Endometrial microvascular endothelial cells (primary cell): ENCODE measurements around the gene ASTL. TPM values are rescaled to one million over a fixed set of nuclear protein-coding genes. Genes with fewer than 3 reads are reported as not detected.

ENCODE experiments used
- in situ Hi-C: cut with HindIII; loops from 2 replicates; pipeline ENCODE4 v1.10.0; 2017; ENCODE audit warnings: low sequenced_read_pairs, low pct_unique_long_range_greater_than_20kb; ENCODE audit errors: inconsistent ontology term
- total RNA-seq: library from RNA; depleted of rRNA; stranded (reverse); fragments of >200 nt; gene quantifications from one replicate; pipeline ENCODE4 v1.2.3, GENCODE V29; 2015; ENCODE audit errors: inconsistent ontology term

The ASTL gene
- not detected for total RNA-seq

DNA sequence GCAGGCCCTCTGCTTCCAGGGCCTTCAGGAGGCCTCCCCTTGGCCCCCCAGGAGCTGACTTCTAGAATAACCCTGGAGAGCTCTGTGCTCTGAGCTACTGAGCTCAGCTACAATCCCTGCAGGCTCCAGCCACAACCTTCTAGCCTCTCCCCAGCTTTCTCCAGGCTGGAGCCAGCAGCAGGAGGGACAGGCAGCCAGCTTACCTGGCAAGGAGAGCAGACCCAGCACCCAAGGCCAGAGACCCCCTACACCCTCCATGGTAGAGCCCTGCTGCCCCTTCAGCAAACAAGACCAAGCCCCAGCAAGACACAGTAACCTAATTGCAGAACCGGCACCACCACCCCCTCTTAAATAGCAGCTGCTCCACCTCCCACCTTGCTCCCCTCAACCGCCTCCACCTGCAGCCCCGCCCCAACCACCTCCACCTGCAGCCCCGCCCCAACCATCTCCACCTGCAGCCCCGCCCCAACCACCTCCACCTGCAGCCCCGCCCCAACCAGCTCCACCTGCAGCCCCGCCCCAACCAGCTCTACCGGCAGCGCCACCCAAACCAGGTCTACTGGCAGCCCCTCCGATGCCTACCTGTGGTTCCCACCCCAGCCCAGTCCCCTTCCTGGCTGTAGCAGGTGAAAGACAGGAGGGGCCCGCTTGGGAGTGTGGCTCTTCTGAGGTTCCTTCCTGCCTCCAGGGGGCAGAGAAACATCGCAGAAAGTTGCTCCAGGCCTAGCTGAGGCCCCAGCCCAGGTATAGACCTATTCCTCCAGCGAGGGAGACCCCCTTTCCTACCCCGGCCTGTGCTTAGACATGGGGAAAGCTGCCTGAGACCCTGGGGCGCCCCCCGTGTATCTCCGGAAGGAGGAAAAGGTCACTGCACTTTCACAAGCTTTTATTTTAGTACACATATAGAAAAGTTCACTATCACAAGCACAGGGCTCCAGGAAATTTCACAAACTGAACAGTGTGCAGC lies at the start of gene ASTL:
Gene ASTL, minus strand, starts transcription at position 324 of the 967 bp plus-strand sequence. Its CDS starts 66 bp downstream, at position 258.
- in situ Hi-C loops = no loop called here

DNA sequence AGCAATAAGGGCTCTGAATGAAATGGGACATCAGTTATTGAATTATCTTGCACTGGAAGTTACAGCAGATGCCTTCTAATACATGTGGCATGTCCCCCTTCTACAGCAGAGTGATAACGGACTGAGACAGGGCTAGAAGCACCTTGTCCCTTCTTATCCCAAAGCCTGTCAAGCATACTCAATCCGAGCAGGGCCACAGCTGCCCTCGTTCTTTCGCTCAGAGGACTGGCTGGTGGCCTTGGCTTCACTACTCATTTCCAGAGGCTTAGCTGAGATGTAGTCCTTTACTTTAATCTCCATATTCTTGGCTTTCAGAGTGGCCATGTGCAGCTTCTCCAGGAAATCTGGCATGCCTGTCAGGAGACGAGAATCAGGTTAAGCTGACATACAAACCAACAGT lies 48.3 kb upstream of the ASTL start:
- in situ Hi-C loops = no loop called here

DNA sequence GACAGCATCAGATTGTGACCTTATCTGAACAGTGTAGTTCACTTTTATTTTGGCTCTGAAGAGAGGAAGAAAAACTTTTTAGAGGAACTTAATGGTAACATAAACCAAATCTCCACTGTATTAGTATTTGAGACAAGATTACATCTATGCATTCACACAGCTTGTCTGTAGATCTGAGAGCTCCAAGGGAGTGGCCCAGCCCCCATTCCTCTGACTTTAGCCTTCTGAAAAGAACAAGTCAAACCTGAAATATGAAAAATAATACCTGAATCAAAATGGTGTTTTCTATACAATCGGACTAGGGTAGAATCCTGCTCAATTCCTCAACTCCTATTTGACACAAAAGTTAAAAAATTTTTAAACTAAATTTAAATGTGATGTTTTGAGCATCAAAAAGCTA lies 47.2 kb upstream of the ASTL start:
- in situ Hi-C loops = no loop called here

DNA sequence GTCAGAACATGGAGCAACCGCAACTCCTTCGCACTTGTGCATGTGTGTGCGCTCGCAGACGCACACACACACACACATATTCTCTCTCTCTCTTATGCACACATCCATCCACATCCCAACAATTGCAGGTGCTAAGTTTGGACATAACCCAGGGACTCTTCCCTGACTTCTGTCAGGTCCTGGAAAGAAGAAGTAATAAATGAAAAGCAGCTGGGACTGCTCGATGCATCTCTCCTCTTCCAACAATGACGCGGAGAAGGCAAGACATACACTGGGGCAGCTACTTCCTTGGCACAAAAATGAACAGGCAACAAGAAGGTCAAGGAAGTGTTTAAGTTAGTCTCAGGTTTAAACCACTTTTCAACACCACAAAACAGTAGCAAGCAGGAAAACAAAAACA lies 46.7 kb upstream of the ASTL start:
- in situ Hi-C loops = no loop called here

DNA sequence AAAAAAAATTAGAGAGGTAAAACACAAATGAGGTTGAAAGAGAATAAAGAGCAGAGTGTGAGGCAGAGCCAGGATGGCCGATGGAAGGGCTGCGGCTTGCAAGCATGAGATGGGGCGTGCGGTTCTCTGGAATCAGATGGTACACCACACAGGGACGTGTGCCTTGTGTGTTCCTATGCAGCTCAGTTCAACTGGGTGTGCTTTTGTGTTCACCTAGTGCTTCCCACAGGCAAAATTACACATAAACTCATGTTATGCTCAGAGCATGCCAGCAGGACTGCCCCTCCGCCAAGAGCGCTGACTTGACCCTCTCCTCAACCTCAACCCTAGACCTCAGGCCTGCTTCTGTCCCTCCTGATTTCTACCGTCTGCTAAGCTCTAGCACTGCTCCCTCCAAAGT lies 45.9 kb upstream of the ASTL start:
- in situ Hi-C loops = no loop called here

DNA sequence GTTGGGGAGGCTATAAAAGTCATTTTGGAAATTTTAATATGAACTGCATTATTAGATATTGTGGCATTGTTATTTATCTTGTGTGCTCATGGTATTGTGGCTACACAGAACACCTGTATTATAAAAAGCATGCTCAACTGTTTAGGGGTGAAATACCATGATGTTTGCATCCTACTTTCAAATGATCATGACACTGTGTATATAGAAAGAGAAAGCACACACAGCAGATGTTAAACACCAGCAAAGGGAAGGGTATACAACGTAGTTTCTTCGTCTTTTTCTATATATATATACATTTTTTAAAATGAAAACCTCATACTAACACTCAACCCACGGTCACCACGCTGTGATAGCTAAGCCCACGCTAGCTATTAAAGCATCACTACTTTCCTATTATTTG lies 43.2 kb upstream of the ASTL start:
- in situ Hi-C loops = no loop called here

DNA sequence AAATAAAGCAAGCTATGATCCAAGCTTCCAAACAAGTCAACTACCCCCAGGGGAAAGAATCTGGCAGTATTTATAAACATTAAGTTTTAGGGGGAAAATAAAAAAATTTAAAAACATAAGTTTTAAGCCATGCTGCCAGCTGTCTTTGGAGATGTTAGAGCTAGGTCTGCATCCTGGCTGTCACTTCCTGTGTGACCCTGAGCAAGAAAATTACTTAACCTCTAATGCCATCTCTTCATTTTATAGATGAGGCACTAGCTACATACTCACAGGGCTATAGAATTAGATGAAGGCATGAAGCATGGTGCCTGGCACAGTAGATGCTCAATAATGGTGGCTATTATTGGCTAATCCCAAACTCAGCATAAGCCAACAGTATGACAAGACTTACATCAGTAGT lies 42.2 kb upstream of the ASTL start:
- in situ Hi-C loops = no loop called here

DNA sequence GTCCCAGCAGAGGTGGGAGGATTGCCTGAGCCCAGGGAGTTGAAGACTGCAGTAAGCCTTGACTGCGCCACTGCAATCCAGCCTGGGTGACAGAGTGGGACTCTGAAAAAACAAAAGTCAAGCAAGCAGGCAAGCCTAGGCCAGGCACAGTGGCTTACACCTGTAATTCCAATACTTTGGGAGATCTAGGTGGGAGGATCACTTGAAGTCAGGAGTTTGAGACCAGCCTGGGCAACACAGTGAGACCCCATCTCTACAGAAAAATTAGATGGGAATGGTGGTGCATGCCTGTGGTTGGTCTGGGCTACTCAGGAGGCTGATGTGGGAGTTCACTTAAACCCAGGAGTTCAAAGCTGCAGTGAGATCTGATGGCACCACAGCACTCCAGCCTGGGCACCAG lies 41.7 kb upstream of the ASTL start:
- in situ Hi-C loops = no loop called here

DNA sequence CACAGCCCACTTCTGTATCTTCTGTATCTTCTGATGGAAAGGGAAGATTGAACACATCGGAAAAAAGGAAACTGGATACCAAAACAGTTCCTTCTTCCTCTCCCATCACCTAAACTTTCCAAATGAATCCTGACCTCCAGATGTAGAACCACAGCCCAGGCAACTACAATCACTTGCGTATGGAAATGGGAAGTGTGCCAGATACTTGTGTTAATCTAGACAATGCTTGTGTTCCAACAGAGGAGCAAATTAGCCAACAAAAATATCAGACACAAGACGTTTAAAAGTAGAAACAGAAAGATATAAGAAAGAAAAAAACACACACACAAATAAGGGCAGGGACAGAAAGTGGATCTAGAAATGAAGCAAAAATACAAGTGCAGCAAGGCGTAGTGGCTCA lies 38.4 kb upstream of the ASTL start:
- in situ Hi-C loops = no loop called here

DNA sequence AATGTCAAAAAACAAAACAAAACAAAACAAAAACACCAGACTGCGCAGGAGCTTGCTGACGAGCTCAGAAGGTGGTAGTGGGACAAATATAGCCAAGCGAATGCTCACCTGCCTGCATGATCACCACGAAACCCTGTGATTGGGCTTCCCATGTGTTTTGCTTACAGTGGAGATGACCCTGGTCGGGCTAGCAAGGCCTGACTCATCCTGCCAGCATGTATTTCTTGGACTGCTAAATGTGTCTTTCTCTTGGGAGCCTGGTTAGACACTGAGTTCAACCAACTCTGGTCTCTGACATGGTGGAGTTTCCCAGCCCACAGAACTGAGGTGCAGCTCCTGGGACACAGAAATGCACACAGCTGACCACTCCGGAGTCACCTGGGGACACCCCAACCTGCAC lies 37.6 kb upstream of the ASTL start:
- in situ Hi-C loops = no loop called here

DNA sequence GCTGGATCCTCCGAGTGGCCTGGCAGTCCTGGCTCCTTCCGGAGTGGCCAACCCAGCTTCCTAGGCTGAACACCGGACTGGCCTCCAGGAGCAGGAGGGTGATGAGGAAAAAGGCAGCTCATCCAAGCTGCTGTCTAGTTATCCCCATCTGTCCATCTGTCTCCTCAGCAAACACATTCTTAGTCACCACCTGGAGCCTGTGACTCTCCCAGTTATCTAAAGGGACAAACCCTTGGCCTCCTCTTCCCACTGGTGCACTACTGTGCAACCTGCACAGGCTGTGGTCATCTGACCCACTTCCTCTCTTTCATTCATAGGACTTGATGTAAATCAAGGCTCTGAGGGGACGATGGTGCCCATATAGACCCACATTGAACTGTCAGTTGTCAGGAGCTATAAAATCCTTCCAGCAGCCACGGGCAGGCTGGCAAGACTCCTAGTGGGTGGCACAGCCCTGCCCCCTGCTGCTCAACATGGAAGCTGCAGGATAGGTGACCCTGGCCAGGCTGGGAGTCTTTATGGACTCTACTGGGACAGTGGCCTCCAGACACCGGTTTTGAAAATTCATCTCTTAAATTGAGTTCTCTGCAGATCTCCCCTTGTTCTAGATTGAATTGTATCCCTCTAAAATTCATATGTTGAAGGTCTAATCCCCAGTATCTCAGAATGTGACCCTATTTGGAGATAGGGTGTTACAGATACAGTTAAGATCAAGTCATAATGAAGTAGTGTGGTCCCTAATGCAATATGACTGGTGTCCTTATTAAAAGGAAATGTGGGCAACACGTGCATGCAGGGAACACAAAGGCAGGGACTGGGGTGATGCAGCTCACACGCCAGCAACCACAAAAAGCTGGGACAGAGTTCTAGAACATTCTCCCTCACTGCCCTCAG lies 36.2 kb upstream of the ASTL start:
- in situ Hi-C loops = no loop called here

DNA sequence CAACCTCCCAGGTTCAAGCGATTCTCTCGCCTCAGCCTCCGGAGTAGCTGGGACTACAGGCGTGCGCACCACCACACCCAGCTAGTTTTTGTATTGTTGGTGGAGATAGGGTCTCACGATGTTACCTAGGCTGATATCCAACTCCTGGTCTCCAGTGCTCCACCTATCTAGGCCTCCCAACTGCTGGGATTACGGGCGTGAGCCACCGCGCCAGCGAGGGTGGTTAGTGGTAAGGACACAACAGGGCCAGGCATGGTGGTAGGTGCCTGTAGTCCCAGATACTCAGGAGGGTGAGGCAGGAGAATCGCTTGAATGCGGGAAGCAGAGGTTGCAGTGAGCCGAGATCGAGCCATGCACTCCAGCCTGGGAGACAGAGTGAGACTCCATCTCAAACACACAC lies 33.5 kb upstream of the ASTL start:
- in situ Hi-C loops = no loop called here

DNA sequence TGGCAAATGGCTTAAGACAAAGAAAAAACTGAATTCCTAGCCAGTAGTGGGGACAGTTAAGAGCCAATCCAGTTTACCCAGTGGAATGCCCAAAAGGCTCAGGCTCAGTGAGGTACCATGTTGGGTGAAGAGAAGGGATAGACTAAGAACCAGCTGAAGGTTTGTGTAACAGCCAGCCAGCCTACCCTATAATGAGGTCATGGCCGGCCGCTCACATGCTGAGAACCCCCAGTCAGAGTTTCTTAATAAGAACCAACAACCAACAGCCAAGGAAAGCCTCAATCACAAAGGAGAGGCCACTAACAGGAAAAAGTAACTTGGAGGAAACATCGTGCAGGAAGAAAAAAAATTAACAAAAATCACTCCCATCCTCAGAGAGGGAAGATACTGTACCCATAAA lies 32.3 kb upstream of the ASTL start:
- in situ Hi-C loops = no loop called here

DNA sequence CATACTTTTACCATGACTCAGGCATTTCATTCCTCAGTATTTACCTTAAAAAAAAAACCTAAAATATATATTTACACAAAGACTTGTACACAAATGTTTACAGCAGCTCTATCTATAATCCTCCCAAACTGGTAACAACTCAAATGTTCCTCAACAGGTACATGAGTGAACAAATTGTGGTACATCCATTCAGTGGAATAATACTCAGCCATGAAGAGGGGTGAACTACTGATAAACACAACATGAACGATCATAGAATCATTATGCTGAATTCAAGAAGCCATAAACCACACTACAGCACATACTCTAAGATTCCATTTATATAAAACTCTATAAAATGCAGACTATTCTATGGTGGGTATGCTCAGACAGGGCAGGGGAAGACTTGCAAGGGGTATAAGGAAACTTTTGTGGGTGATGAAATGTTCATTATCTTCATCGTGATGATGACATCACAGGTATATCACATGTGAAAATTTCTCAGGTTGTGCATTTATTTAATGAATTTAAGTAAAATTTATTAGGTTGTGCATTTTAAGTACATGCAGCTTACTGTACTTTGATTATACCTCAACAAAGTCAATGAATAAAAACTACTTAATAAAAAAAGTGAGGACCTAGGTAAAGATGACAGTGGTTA lies 31.7 kb upstream of the ASTL start:
- in situ Hi-C loops = no loop called here

DNA sequence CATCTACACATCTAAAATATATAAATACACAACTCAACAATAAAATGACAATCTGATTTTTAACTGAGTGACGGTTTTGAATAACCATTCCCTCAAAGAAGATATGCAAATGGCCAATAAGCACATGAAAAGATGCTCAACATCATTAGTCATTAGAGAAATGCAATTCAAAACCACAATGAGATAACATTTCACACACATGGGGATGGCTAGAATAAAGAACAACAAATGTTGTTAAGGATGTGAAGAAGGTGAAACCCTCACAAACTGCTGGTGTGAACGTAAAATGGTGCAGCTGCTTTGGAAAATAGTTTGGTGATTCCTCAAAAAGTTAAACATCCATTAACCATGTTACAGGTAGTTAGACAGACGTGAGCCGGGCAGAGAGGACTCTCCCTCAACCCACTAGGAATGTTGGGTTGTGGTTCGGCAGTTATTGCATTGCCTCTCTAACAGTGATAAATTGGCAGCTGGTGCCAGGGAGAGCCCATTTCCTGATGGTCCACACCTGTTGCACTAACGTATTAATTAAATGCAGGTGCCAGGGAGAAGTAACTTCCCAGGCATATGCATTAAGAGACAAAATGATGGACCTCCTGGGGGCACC lies 29.2 kb upstream of the ASTL start:
- in situ Hi-C loops = no loop called here

DNA sequence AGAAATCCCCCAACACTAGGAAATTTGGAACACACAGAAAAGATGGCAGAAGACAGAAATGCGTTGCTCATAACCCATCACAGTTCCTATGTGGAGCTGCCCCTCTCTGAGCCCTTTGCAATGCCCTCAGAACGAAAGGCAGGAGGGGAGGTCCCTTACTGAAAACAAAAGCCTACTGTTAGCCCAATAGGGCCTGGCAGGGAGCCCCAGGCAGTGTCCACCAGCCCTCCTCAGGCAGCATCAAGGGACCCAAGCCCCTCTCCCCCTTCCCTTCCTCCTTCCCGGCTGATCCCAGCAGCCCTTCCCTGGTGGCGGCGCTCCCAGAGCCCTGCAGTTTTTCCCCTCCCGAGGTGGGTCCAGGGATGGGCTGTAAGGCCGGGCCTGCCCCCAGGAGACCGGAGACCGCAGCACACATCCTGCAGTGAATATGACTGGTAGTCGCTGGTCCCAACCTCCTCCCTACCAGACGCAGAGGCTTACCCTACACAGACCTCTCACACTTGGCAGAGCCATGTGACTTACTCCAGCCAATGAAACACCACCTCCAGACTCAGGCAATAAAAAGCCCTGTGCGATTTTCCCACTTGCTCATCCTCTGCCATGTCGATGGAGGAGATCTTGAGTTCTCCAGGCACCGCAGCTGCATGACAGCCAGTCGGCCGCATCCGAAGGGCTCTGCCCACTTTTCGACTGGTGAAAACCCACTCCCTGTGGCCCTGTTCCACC lies 26.3 kb upstream of the ASTL start:
- in situ Hi-C loops = no loop called here

DNA sequence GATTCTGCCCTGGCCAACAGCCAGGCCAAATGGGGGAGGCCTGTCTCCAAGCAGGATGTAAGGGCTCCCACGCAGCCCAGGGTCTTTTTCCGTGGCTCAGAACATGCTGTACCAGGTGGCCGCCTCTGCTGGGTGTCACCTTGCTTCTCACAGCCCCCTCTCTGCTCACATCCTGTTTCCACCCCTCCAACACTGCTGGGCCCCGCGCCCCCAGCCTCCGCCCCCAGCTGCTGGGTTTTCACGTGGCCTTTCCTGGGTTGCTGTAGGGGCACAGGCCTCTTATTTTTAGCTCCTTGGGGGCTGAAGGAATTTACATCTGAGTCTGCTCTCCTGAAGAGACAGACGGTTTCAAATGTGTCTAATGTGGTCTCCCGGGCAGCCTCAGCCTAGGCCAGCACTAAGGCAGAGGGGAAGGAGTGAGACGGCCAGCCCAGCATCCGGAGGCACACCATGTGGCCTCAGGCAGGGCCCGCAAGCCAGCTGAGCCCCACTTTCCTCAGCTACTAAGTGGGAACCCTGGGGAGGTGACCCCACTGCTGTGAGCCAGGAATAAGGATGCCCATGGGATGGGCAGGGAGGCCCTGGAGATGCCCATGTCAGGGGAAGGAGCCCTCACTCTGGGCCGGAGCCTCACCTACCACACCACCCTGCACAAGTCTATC lies 25.6 kb upstream of the ASTL start:
- in situ Hi-C loops = no loop called here

DNA sequence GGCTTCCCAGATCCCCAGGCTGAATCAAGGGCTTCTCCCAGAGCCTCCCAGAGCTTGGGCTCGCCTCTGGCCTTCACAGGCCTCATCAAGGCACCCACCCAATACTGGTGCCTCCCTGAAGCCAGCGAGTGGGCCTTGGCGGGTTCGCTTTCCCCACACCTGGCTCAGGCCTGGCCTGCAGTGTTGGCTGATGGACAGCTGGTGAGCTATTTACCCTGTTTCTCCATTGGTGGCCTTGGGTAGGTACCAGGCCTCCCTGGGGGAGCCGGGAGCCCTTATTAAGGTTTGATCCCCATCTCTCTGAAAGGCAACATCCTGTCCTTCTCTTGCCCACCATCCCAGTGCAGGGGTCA lies 25.1 kb upstream of the ASTL start:
- in situ Hi-C loops = no loop called here
